CD4-positive, alpha-beta T cell (primary cell): ENCODE data around the gene SERPINB6. TPM values are rescaled to one million over a fixed set of nuclear protein-coding genes. Genes with fewer than 3 reads are reported as not detected.

Experiments
- ATAC-seq: fragments of 200-7000 bp; cut with Tn5 transposase; one replicate; pipeline ENCODE4 v1.10.0; 2022; ENCODE audit warnings: mild to moderate bottlenecking; ENCODE audit not compliant: poor library complexity
- CTCF ChIA-PET: fragments of 350-600 bp; sonication (Branson Sonifier 250); formaldehyde crosslinking; loops from one replicate; lab custom pipeline; 2021; ENCODE audit warnings: antibody characterized with exemption, inconsistent platforms; lab: Charles Lee
- POLR2A ChIA-PET: fragments of 350-600 bp; sonication (Branson Sonifier 250); formaldehyde crosslinking; loops from one replicate; lab custom pipeline; 2021; ENCODE audit warnings: antibody characterized with exemption, inconsistent platforms; lab: Charles Lee
- DNase-seq, 14 experiments: peaks; one replicate each; pipeline ENCODE4 v3.0.0-alpha.2; 2013 to 2020; ENCODE audit warnings: mixed read lengths in 2 of 14
- H3K27ac ChIP-seq, 2 donors: one replicate each; pipeline versions ENCODE4 v1.5.1 to v1.7.0; 2013; ENCODE audit warnings: low read length in 2 of 2, low read depth in 1 of 2, mild to moderate bottlenecking in 1 of 2
- H3K27me3 ChIP-seq, 2 experiments: 1 replicate in 1 of 2; 2 replicates in 1 of 2; pipeline versions ENCODE4 v1.6.1 to v1.7.0; 2013; ENCODE audit warnings: low read length in 2 of 2, control low read depth in 1 of 2, mild to moderate bottlenecking in 1 of 2, moderate library complexity in 1 of 2; ENCODE audit not compliant: insufficient read depth in 2 of 2, control insufficient read depth in 1 of 2
- H3K36me3 ChIP-seq: one replicate; pipeline ENCODE4 v1.6.1; 2013; ENCODE audit warnings: low read length, control low read depth; ENCODE audit not compliant: insufficient read depth
- H3K4me1 ChIP-seq: one replicate; pipeline ENCODE4 v1.6.1; 2013; ENCODE audit warnings: low read length, control low read depth; ENCODE audit not compliant: insufficient read depth
- H3K4me3 ChIP-seq: one replicate; pipeline ENCODE4 v1.5.1; 2013; ENCODE audit warnings: mild to moderate bottlenecking, low read length, moderate library complexity
- H3K9me3 ChIP-seq, 2 experiments: 1 replicate in 1 of 2; 2 replicates in 1 of 2; pipeline versions ENCODE4 v1.6.1 to v1.7.0; 2013; ENCODE audit warnings: low read length in 2 of 2, mild to moderate bottlenecking in 2 of 2, control low read depth in 1 of 2, moderate library complexity in 1 of 2; ENCODE audit not compliant: control insufficient read depth in 1 of 2, insufficient read depth in 1 of 2
- H3K27ac Mint-ChIP-seq: one replicate; pipeline ENCODE4 v1.8.0; 2020; ENCODE audit warnings: mixed read lengths
- H3K27me3 Mint-ChIP-seq: one replicate; pipeline ENCODE4 v1.8.0; 2021; ENCODE audit warnings: mixed read lengths
- H3K36me3 Mint-ChIP-seq: one replicate; pipeline ENCODE4 v1.8.0; 2021; ENCODE audit warnings: low read depth, mixed read lengths
- H3K4me1 Mint-ChIP-seq: one replicate; pipeline ENCODE4 v1.8.0; 2021; ENCODE audit warnings: low read depth, mixed read lengths
- H3K4me3 Mint-ChIP-seq: one replicate; pipeline ENCODE4 v1.8.0; 2020; ENCODE audit warnings: mild to moderate bottlenecking, mixed read lengths
- H3K9me3 Mint-ChIP-seq: one replicate; pipeline ENCODE4 v1.8.0; 2020; ENCODE audit warnings: mixed read lengths
- intact Hi-C, 2 experiments: fragments of 100-400 bp; cut with DNase I in 1 of 2; cut with micrococcal nuclease in 1 of 2; formaldehyde crosslinking; loops; one replicate each; pipeline versions ENCODE4 v1.15.1 to v1.9.0; 2023 to 2025; cut with DNase I, micrococcal nuclease
- total RNA-seq, 174 experiments: library from RNA in 2 of 174; stranded (reverse) in 2 of 174; gene quantifications; one replicate each; pipeline ENCODE4 v1.2.3 and lab custom pipeline; 2021 to 2026
- TF ChIP-seq, protein P1 (sequence below): fragments of 200-600 bp; IDR thresholded peaks from one replicate; pipeline ENCODE4 v1.8.0; 2022; ENCODE audit warnings: antibody characterized with exemption, mild to moderate bottlenecking

SERPINB6 gene
- total RNA-seq, 2 experiments from 2014 or later = 11.0 to 11.9 TPM

GRCh38 chr6:2921520-2922115 is 49.7 kb downstream of the SERPINB6 start:
- Histone ChIP-seq H3K27me3 (no peaks in the 10 kb centered on the region), H3K4me3 (no peak overlapping the region), H3K4me1 (peaks cover 8% of the 10 kb centered on the region), H3K36me3 (no peaks in the 10 kb centered on the region), H3K27ac (no peak overlapping the region), H3K9me3 (no peaks in the 10 kb centered on the region)
- TF ChIP-seq, protein P1, sequence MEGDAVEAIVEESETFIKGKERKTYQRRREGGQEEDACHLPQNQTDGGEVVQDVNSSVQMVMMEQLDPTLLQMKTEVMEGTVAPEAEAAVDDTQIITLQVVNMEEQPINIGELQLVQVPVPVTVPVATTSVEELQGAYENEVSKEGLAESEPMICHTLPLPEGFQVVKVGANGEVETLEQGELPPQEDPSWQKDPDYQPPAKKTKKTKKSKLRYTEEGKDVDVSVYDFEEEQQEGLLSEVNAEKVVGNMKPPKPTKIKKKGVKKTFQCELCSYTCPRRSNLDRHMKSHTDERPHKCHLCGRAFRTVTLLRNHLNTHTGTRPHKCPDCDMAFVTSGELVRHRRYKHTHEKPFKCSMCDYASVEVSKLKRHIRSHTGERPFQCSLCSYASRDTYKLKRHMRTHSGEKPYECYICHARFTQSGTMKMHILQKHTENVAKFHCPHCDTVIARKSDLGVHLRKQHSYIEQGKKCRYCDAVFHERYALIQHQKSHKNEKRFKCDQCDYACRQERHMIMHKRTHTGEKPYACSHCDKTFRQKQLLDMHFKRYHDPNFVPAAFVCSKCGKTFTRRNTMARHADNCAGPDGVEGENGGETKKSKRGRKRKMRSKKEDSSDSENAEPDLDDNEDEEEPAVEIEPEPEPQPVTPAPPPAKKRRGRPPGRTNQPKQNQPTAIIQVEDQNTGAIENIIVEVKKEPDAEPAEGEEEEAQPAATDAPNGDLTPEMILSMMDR = no peak
- peaks cover 12% of the 10 kb centered on the region for H3K4me1 Mint-ChIP-seq
- intact Hi-C loops = no loop called here
- ATAC-seq = no peak
- ChIA-PET POLR2A (no interaction called here), CTCF (no interaction called here)
- H3K9me3 Mint-ChIP-seq = no peaks in the 10 kb centered on the region
- H3K36me3 Mint-ChIP-seq = no peaks in the 10 kb centered on the region
- no peak for DNase-seq
- no peak overlapping the region for H3K4me3 Mint-ChIP-seq
- H3K27ac Mint-ChIP-seq = no peak overlapping the region
- H3K27me3 Mint-ChIP-seq = no peaks in the 10 kb centered on the region

DNA sequence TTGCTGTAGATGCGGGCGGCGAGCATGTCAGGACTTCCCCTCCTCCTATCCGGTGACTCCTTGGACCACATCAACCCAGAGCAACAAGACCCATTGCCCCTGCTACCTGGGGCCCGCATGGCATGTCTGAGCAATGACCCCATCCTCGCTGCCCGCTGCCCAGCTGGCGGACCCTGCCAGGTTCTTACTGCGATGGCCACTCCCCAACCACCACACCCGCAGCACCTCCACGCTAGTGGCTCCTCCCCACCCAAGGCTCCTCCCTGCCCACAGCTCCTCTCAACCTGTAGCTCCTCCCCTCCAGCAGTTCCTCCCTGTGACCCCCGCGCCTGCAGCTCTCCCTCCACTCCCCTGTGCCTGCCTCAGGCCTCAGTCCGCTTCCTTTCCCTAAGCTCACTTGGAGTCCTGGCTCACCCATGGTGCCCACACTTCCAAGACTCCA is 50.7 kb downstream of the SERPINB6 start:
- Mint-ChIP-seq H3K9me3 (no peaks in the 10 kb centered on the region), H3K27me3 (no peaks in the 10 kb centered on the region), H3K27ac (no peak overlapping the region), H3K4me1 (peaks cover 12% of the 10 kb centered on the region), H3K4me3 (no peak overlapping the region), H3K36me3 (no peaks in the 10 kb centered on the region)
- TF ChIP-seq, protein P1 = no peak
- H3K4me1 ChIP-seq = peaks cover 8% of the 10 kb centered on the region
- ATAC-seq (no peak), DNase-seq (no peak)
- no peak overlapping the region for H3K27ac ChIP-seq
- H3K9me3 ChIP-seq = no peaks in the 10 kb centered on the region
- no peak overlapping the region for H3K4me3 ChIP-seq
- ChIA-PET CTCF (no interaction called here), POLR2A (no interaction called here)
- intact Hi-C loops = no loop called here
- H3K27me3 ChIP-seq = no peaks in the 10 kb centered on the region
- no peaks in the 10 kb centered on the region for H3K36me3 ChIP-seq

DNA sequence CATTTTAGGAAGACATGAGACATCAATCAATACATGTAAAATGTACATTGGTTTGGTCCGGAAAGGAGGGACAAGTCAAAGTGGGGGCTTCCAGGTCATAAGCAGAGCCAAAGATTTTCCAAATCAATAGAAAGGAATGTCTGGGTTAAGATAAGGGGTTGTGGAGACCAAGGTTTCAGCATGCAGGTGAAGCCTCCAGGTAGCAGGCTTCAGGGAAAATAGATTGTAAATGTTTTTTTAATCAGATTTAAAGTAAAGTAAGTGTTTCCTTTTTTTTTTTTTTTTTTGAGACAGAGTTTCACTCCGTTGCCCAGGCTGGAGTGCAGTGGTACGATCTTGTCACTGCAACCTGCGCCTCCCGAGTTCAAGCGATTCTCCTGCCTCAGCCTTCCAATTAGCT is 51.5 kb downstream of the SERPINB6 start:
- Mint-ChIP-seq H3K4me3 (no peak overlapping the region), H3K9me3 (no peaks in the 10 kb centered on the region), H3K4me1 (peaks cover 12% of the 10 kb centered on the region), H3K27me3 (no peaks in the 10 kb centered on the region), H3K36me3 (no peaks in the 10 kb centered on the region), H3K27ac (no peak overlapping the region)
- Histone ChIP-seq H3K9me3 (no peaks in the 10 kb centered on the region), H3K27me3 (no peaks in the 10 kb centered on the region), H3K27ac (no peak overlapping the region), H3K4me3 (no peak overlapping the region), H3K4me1 (peaks cover 8% of the 10 kb centered on the region), H3K36me3 (no peaks in the 10 kb centered on the region)
- ChIA-PET POLR2A (no interaction called here), CTCF (no interaction called here)
- TF ChIP-seq, protein P1 = no peak
- intact Hi-C loops = no loop called here
- no peak for ATAC-seq
- DNase-seq = no peak
